Measurements from ENCODE around the gene FHIT.

DNA sequence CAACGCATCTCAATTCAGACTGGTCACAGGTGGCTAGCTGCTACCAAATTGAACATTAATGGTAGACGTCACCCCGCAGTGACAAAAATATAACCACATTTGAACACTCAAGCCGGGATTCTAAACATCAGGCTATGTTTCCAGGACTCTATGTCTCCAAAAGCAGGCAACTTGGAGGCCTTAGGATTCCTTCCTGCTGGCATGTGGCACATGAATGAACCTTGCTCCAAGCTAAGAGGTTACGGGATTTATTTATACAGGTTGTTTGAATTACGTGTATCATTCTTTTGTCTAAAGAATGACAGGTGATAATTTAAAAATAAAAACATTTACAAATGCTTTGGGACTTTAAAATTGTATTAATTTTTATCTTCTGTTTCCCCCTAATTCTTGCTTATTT, 1337.0 kb downstream of the FHIT start:
- TF ChIP-seq POLR2A (IDR thresholded peaks at IDR 0.05), result no peak
- TF ChIP-seq, protein P1, sequence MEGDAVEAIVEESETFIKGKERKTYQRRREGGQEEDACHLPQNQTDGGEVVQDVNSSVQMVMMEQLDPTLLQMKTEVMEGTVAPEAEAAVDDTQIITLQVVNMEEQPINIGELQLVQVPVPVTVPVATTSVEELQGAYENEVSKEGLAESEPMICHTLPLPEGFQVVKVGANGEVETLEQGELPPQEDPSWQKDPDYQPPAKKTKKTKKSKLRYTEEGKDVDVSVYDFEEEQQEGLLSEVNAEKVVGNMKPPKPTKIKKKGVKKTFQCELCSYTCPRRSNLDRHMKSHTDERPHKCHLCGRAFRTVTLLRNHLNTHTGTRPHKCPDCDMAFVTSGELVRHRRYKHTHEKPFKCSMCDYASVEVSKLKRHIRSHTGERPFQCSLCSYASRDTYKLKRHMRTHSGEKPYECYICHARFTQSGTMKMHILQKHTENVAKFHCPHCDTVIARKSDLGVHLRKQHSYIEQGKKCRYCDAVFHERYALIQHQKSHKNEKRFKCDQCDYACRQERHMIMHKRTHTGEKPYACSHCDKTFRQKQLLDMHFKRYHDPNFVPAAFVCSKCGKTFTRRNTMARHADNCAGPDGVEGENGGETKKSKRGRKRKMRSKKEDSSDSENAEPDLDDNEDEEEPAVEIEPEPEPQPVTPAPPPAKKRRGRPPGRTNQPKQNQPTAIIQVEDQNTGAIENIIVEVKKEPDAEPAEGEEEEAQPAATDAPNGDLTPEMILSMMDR (IDR thresholded peaks at IDR 0.05), result no peak
